22Rv1 (cell line): ENCODE results near the gene AGBL1.

ENCODE experiments used
- CTCF ChIP-seq: fragments of 450-650 bp; IDR thresholded peaks from 2 replicates; pipeline ENCODE4 v1.5.1; 2017; ENCODE audit warnings: mild to moderate bottlenecking
- ZFX ChIP-seq: fragments of 450-650 bp; IDR thresholded peaks from 2 replicates; pipeline ENCODE4 v1.6.1; 2017; ENCODE audit warnings: antibody characterized with exemption, borderline replicate concordance

GRCh38 chr15:86115145-86115801 lies 35.6 kb downstream of the AGBL1 start:
- no peak for TF ChIP-seq CTCF
- no peak for TF ChIP-seq ZFX
